ENCODE measurements around the gene KIAA0040.
"Not testable (repeated sequence)": the region's sequence is repeated elsewhere in the genome, so short reads cannot be mapped to it uniquely, and the experiment has no call there.

KIAA0040 gene

GRCh38 chr1:175133673-175134435 is 58.7 kb downstream of the KIAA0040 start:
- no peak for DNase-seq

DNA sequence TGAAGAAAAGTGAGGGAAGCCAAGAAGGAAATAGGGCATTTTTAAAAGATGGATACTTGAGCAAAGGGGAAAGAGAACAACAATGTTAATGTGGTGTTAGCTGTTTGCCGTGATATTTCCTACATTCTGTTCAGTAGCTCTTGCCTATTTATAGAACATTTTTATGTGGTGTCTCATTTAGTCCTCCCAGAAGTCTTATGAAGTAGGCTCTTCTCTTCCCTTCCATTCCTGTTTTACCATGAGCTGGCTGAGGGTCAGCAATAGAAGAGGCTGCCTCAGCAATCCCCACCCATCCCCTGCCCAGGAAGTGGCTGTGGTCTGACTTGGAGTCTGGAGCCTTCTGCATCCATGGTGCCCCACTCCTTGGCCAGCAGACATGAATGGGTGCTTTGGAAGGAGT is 60.1 kb downstream of the KIAA0040 start:
- DNase-seq = no peak

- no peak for DNase-seq
Observed at GRCh38 chr1:175131095-175131494, 61.5 kb downstream of the KIAA0040 start.

DNA sequence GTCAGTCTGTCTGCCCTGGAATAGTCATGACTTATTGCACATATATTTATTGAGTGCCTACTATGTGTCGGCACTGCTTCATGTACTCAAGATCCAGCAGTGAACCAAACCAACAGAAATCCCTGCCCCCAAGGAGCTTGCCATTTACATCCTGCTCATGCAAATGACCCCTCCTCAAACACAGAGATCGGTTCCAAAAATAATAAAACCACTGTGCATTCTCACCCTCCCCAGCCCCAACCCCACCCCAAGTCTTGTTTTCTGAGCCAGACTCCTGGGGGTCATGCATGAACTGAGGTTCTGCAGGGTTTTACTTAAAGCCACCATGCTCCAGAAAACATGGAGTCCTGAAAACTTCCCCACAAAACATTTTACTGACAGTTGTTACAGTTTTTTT is 61.9 kb downstream of the KIAA0040 start:
- DNase-seq = no peak

GRCh38 chr1:175129997-175130648 is 62.5 kb downstream of the KIAA0040 start:
- no peak for DNase-seq

GRCh38 chr1:175129644-175129996 is 63.0 kb downstream of the KIAA0040 start:
- no peak for DNase-seq

DNA sequence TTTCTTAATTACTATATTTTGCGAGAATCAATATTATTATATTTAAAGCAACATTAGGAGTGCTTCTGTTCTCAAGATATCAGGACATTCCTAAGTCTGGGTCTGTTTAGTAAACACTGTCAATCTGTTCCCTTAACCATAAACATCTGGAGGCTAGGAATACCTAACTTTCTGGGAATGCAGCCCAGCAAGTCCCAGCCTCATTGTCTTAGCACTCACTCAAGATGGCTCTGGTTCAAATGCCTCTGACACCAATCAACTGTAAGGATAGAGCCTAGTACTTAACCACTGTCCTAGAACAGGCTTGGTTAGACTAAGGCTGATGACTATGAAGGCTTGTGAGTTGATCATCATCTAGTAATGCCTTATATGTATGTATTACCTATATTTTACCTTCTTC is 63.4 kb downstream of the KIAA0040 start:
- no peak for DNase-seq

DNA sequence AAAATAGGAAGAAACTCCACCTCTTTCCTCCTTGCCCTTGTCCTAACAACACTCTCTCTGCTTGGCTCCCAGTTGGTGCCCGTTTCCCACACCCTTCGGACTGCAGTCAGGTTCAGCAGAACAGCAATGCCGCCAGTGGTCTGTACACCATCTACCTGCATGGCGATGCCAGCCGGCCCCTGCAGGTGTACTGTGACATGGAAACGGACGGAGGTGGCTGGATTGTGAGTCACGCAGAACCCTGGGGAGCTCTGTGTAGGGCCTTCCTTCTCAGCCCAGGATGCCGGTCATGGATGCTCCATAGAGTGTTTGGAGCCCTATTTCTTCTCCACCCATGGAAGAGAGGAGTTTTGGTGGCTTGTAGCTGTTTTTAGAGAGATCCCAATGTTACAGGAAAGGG is 64.1 kb downstream of the KIAA0040 start:
- DNase-seq = no peak

GRCh38 chr1:175127565-175127964 is 65.0 kb downstream of the KIAA0040 start:
- no peak for DNase-seq

DNA sequence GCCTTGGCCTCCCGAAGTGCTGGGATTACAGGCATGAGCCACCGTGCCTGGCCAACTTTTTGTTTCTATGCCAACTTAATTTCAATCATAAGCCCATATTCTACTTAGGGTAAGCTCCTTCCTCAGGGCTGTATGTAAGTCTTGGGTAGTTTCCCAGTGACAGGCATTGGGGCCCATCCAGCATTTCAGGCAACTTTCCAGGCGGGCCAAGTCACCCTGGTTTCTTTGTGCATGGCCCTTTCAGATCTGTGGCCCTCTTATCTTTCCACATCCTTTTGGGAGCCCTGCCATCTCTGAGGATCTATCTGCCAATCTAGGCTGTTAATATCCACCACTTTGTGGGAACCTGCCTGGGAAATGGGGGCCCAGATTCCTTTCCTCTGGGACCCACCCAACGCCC is 66.2 kb downstream of the KIAA0040 start:
- no peak for DNase-seq

DNA sequence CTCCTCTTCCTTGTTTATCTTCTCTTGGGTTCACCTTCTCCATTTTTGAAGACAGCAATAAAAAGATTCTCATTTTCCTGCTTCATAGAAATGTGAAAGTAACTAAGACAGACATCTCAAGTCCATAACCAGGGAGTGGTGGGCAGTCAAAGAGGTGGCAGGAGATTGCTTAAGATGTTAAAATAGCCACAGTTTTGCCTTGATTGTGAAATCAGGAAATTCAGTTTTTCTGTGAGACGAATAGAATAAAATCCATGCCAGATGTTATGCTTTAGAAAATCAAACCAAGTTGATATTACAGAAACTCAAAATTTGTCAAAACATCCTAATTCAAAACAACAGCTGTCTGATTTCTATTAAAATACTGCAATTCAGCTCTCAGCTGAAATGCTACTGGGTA is 67.7 kb downstream of the KIAA0040 start:
- no peak for DNase-seq

GRCh38 chr1:175120511-175120910 is 72.1 kb downstream of the KIAA0040 start:
- no peak for DNase-seq

DNA sequence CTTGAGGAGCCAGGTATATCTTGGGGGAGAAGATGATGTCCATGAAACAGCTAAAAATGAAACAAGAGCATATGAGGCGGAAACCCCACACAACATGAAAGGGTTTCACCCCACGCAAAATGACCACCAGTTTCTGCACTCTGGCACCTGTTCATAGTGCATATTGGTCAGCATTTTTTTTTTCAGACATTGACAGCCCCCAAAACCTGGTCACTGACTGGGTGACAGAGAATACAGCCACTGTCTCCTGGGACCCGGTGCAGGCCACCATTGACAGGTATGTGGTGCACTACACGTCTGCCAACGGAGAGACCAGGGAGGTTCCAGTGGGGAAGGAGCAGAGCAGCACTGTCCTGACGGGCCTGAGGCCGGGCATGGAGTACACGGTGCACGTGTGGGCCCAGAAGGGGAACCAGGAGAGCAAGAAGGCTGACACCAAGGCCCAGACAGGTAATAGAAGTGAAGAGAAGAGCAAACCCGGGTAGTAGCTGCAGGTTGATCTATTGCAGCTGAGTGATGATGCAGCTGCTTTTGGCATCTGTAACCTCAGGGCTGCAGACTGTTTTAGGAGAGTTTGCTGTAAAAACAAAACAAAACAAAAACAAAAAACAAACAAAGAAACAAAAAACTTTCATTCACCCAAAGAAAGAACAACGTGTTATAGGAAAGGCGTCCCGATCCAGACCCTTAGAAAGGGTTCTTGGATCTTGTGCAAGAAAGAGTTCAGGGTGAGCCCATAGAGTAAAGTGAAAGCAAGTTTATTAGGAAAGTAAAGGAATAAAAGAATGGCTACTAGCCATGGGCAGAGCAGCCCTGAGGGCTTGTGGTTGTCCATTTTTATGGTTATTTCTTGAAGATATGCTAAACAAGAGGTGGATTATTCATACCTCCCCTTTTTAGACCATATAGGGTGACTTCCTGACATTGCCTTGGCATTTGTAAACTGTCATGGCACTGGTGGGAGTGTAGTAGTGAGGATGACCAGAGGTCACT is 73.9 kb downstream of the KIAA0040 start:
- DNase-seq = no peak

DNA sequence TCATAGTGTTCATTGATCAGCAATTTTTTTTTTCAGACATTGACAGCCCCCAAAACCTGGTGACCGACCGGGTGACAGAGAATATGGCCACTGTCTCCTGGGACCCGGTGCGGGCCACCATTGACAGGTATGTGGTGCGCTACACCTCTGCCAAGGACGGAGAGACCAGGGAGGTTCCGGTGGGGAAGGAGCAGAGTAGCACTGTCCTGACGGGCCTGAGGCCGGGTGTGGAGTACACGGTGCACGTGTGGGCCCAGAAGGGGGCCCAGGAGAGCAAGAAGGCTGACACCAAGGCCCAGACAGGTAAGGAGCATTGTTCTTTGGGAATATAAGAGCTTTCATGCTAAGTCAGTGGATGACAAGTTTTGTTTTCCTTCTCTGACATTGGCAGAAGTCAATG is 75.7 kb downstream of the KIAA0040 start:
- no peak for DNase-seq

DNA sequence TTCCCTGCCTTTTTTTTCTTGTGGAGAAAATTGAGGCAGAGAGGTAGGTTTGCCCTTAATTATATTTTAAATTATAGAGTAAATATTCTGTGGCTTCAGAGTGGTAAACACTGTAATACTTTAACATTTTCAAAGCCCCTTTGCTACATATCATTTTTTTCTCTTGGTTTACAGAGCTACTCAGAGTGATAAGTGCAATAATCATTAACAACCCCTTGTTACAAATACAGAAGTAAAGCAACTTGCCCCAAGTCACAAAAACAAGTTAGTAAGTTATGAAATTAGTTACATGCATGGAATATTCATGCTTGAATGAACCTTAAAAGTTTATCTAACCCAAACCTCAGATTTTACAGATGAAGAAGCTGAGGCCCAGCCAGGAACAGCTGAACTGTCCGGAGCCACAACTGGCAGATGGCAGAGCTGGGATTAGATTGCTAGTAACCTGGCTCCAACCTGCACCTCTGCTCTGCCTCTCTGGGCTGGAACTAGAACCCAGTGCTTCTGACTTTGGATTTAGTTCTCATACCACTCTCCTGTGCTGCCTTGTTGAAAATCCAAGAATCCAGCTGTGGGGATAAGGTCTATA is 76.3 kb downstream of the KIAA0040 start:
- no peak for DNase-seq

GRCh38 chr1:175114996-175115395 is 77.6 kb downstream of the KIAA0040 start:
- DNase-seq = no peak

DNA sequence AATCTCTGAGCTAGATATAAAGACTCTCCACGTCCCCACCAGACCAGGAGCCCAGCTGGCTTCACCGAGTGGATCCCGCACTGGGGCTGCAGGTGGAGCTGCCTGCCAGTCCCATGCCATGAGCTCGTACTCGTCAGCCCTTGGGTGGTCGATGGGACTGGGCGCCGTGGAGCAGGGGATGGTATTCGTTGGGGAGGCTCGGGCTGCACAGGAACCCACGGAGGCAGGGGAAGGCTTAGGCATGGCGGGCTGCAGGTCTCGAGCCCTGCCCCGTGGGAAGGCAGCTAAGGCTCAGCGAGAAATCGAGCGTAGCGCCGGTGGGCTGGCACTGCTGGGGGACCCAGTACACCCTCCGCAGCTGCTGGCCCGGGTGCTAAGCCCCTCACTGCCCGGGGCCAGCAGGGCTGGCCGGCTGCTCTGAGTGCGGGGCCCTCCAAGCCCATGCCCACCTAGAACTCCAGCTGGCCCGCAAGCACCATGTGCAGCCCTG is 84.2 kb downstream of the KIAA0040 start:
- DNase-seq = not testable (repeated sequence)
